Endothelial cell of umbilical vein (primary cell): ENCODE results near the gene RUBCN. TPM values are rescaled to one million over a fixed set of nuclear protein-coding genes. Genes with fewer than 3 reads are reported as not detected.

Experiments
- BruUV-seq: library from RNA; stranded (reverse); fragments of 400-500 nt; replicated peaks from 2 replicates; lab custom pipeline; 2021; lab: Mats Ljungman, UMichigan
- CTCF ChIA-PET: fragments of 300-600, 350-600 bp; sonication (Branson Sonifier 250); formaldehyde crosslinking; loops from one replicate; lab custom pipeline; 2021; ENCODE audit warnings: antibody characterized with exemption, inconsistent platforms; lab: Charles Lee
- POLR2A ChIA-PET: fragments of 300-600, 350-600 bp; sonication (Branson Sonifier 250); formaldehyde crosslinking; loops from one replicate; lab custom pipeline; 2021; ENCODE audit warnings: antibody characterized with exemption, inconsistent platforms; lab: Charles Lee
- DNase-seq: peaks from one replicate; pipeline ENCODE4 v3.0.0-alpha.2; 2011; ENCODE audit warnings: low read depth, low spot score
- FAIRE-seq: peaks from 2 replicates; lab custom pipeline; 2011; peaks lifted over from hg19 to GRCh38; lab: Jason Lieb, UNC
- H2AFZ ChIP-seq: 2 replicates; pipeline ENCODE4 v1.6.0; 2012; ENCODE audit warnings: low read depth, low read length, control low read depth, inconsistent platforms
- H3K27ac ChIP-seq: 2 replicates; pipeline ENCODE4 v1.5.1; 2011; ENCODE audit warnings: low read depth, mild to moderate bottlenecking, control low read depth, low read length, moderate library complexity; ENCODE audit not compliant: insufficient read depth
- H3K27me3 ChIP-seq, 2 experiments: 2 replicates each; pipeline versions ENCODE4 v1.6.0 to v1.6.1; 2011; ENCODE audit warnings: low read length in 2 of 2, mixed read lengths in 1 of 2; ENCODE audit not compliant: control insufficient read depth in 2 of 2, insufficient read depth in 2 of 2
- H3K36me3 ChIP-seq, 2 experiments: 2 replicates in 1 of 2; 3 replicates in 1 of 2; pipeline ENCODE4 v1.5.1; 2011; ENCODE audit warnings: low read length in 2 of 2, mild to moderate bottlenecking in 1 of 2, moderate library complexity in 1 of 2; ENCODE audit not compliant: control insufficient read depth in 2 of 2, insufficient read depth in 2 of 2; ENCODE audit errors: extremely low read depth in 1 of 2
- H3K4me1 ChIP-seq: 3 replicates; pipeline ENCODE4 v1.5.1; 2011; ENCODE audit warnings: mild to moderate bottlenecking, low read length; ENCODE audit not compliant: control insufficient read depth, insufficient read depth; ENCODE audit errors: extremely low read depth
- H3K4me2 ChIP-seq: 2 replicates; pipeline ENCODE4 v1.6.1; 2011; ENCODE audit warnings: low read length, control low read depth, mixed read lengths; ENCODE audit not compliant: insufficient read depth
- H3K4me3 ChIP-seq, 3 experiments: fragments of 200-600 bp in 1 of 3; sonication (generic), shearing (Covaris generic) in 1 of 3; replicated peaks in 1 of 3; 2 replicates each; pipeline ENCODE4 v1.5.1; 2011 to 2016; ENCODE audit warnings: control low read depth in 3 of 3, low read length in 3 of 3, mild to moderate bottlenecking in 2 of 3, inconsistent platforms in 1 of 3, low read depth in 1 of 3, moderate library complexity in 1 of 3; ENCODE audit not compliant: insufficient read depth in 1 of 3
- H3K79me2 ChIP-seq: 2 replicates; pipeline ENCODE4 v1.6.0; 2012; ENCODE audit warnings: low read length, inconsistent platforms; ENCODE audit not compliant: control insufficient read depth, insufficient read depth
- H3K9ac ChIP-seq: replicated peaks from 2 replicates; pipeline ENCODE3; 2011; ENCODE audit warnings: low read length, control low read depth; ENCODE audit not compliant: insufficient read depth; ENCODE audit errors: extremely low read depth
- H3K9me1 ChIP-seq: replicated peaks from 3 replicates; pipeline ENCODE4 v1.6.0; 2011; ENCODE audit warnings: mild to moderate bottlenecking, low read length; ENCODE audit not compliant: control insufficient read depth, insufficient read depth; ENCODE audit errors: extremely low read depth
- H3K9me3 ChIP-seq: replicated peaks from 2 replicates; pipeline ENCODE4 v1.5.1; 2012; ENCODE audit warnings: low read length, inconsistent platforms; ENCODE audit not compliant: control insufficient read depth, insufficient read depth
- H4K20me1 ChIP-seq: replicated peaks from 2 replicates; pipeline ENCODE3; 2011; ENCODE audit warnings: mild to moderate bottlenecking, low read length; ENCODE audit not compliant: control insufficient read depth, insufficient read depth; ENCODE audit errors: extremely low read depth
- EZH2 ChIP-seq: IDR thresholded peaks from 2 replicates; pipeline ENCODE4 v1.6.1; 2012; ENCODE audit warnings: borderline replicate concordance, low read depth, mild to moderate bottlenecking, moderate library complexity, low read length, inconsistent platforms; ENCODE audit not compliant: severe bottlenecking
- FOS ChIP-seq: IDR thresholded peaks from 2 replicates; pipeline ENCODE4 v1.6.1; 2011; ENCODE audit warnings: mild to moderate bottlenecking, low read length, moderate library complexity, borderline replicate concordance; ENCODE audit not compliant: insufficient read depth
- GATA2 ChIP-seq: IDR thresholded peaks from 2 replicates; pipeline ENCODE4 v1.7.0; 2011; ENCODE audit warnings: low read depth, mild to moderate bottlenecking, moderate library complexity, mixed read lengths, low read length; ENCODE audit not compliant: insufficient read length, insufficient read depth
- JUN ChIP-seq: IDR thresholded peaks from 2 replicates; pipeline ENCODE4 v1.6.1; 2011; ENCODE audit warnings: borderline replicate concordance, low read depth; ENCODE audit not compliant: insufficient read length, insufficient read depth
- MYC ChIP-seq: IDR thresholded peaks from one replicate; pipeline ENCODE4 v1.6.1; 2011; ENCODE audit warnings: mild to moderate bottlenecking, low read depth, low read length
- POLR2A ChIP-seq: IDR thresholded peaks from 2 replicates; pipeline ENCODE4 v1.6.1; 2012; ENCODE audit warnings: low read depth, mild to moderate bottlenecking, control low read depth, low read length
- POLR2AphosphoS5 ChIP-seq: IDR thresholded peaks from 2 replicates; pipeline ENCODE4 v1.6.1; 2012; ENCODE audit warnings: low read depth, mild to moderate bottlenecking, control low read depth, low read length, moderate library complexity; ENCODE audit not compliant: insufficient read depth
- dilution Hi-C: fragments of 300-500 bp; cut with MboI; formaldehyde crosslinking; loops from one replicate; pipeline ENCODE4 v1.15.0; 2019; ENCODE audit warnings: low sequenced_read_pairs; ENCODE audit not compliant: extremely low pct_ligation_motif_present
- intact Hi-C: fragments of 100-400 bp; cut with micrococcal nuclease; formaldehyde crosslinking; loops from one replicate; pipeline ENCODE4 v1.10.0; 2022
- polyA plus RNA-seq, 4 experiments: library from polyadenylated mRNA; depleted of rRNA in 3 of 4; stranded (reverse) in 3 of 4; unstranded in 1 of 4; fragments of >200 nt; gene quantifications; 2 replicates each; pipeline versions ENCODE4 v1.2.1 to v1.2.3, GENCODE V29; 2011 to 2012; ENCODE audit warnings: missing spikeins in 1 of 4
- total RNA-seq: library from RNA; stranded (reverse); gene quantifications from 2 replicates; pipeline ENCODE4 v1.2.3, GENCODE V29; 2021
- TF ChIP-seq, protein P1 (sequence below), 2 donors: IDR thresholded peaks; 1 replicate in 1 of 2; 2 replicates in 1 of 2; pipeline ENCODE4 v1.5.1; 2011; ENCODE audit warnings: low read length in 2 of 2, mild to moderate bottlenecking in 2 of 2, moderate library complexity in 2 of 2, control low read depth in 1 of 2, inconsistent platforms in 1 of 2, low read depth in 1 of 2; ENCODE audit not compliant: insufficient read depth in 1 of 2; ENCODE audit errors: extremely low read depth in 1 of 2
- TF ChIP-seq, protein P2 (sequence below): IDR thresholded peaks from 2 replicates; pipeline ENCODE4 v1.6.1; 2011; ENCODE audit not compliant: insufficient read depth, insufficient read length

RUBCN gene
- total and polyA plus RNA-seq, 2 donors (not counting 3 experiments of a cell fraction or from before 2014, with no cell fraction given): 15.0 to 25.8 TPM

DNA sequence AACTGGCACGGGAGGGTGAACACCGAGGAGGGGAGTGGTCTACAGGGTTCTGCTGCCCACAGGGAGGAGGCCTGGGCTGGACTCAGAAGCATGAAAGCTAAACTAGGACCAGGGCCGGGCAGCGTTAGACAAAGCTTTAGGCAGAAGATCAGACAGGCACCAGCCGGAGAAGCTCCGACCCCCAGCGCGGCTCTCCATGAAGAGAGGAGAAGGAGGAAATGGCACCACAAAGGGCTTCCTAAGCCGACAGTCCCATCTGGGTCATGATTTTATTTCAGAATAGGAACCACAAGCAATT, 61.2 kb downstream of the RUBCN start:
- Histone ChIP-seq H3K27ac (no peak overlapping the region), H3K27me3 (no peaks in the 10 kb centered on the region), H3K9ac (no peak overlapping the region), H3K79me2 (no peaks in the 10 kb centered on the region), H2AFZ (no peak overlapping the region), H3K4me1 (no peaks in the 10 kb centered on the region), H3K4me2 (no peak overlapping the region), H3K9me3 (peaks cover 4% of the 10 kb centered on the region), H3K36me3 (peaks cover 3 to 6% of the 10 kb centered on the region in 2 experiments), H3K9me1 (no peaks in the 10 kb centered on the region), H4K20me1 (no peaks in the 10 kb centered on the region), H3K4me3 (no peak overlapping the region)
- ChIA-PET CTCF (interaction anchor here (1.9 kb wide), 1 partner anchor 77 kb away, joined by 6 read pairs; no protein-coding TSS in a partner anchor), POLR2A (no interaction called here)
- TF ChIP-seq, protein P1, sequence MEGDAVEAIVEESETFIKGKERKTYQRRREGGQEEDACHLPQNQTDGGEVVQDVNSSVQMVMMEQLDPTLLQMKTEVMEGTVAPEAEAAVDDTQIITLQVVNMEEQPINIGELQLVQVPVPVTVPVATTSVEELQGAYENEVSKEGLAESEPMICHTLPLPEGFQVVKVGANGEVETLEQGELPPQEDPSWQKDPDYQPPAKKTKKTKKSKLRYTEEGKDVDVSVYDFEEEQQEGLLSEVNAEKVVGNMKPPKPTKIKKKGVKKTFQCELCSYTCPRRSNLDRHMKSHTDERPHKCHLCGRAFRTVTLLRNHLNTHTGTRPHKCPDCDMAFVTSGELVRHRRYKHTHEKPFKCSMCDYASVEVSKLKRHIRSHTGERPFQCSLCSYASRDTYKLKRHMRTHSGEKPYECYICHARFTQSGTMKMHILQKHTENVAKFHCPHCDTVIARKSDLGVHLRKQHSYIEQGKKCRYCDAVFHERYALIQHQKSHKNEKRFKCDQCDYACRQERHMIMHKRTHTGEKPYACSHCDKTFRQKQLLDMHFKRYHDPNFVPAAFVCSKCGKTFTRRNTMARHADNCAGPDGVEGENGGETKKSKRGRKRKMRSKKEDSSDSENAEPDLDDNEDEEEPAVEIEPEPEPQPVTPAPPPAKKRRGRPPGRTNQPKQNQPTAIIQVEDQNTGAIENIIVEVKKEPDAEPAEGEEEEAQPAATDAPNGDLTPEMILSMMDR (IDR thresholded peaks at IDR 0.05; ENCODE audit: extremely low read depth in 1 of 2, insufficient read depth in 1 of 2, low read depth in 1 of 2, low read length in 2 of 2): no peak
- TF ChIP-seq, protein P2, sequence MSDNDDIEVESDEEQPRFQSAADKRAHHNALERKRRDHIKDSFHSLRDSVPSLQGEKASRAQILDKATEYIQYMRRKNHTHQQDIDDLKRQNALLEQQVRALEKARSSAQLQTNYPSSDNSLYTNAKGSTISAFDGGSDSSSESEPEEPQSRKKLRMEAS: no peak
- TF ChIP-seq POLR2AphosphoS5 (no peak), MYC (no peak), GATA2 (no peak), POLR2A (no peak), FOS (no peak), EZH2 (no peak), JUN (no peak)
- no peak for FAIRE-seq
- no TSS peak for BruUV-seq
- intact Hi-C loops (no loop called here), dilution Hi-C loops (no loop called here)
- no peak for DNase-seq
